HG03521 (cell line): ENCODE measurements around the gene CBFA2T3.

Experiments used
- ATAC-seq: cut with Tn5 transposase; IDR thresholded peaks from one replicate; pipeline ENCODE4 v1.9.1; 2021; ENCODE audit warnings: mild to moderate bottlenecking, moderate library complexity; ENCODE audit not compliant: unreplicated experiment

Gene CBFA2T3

DNA sequence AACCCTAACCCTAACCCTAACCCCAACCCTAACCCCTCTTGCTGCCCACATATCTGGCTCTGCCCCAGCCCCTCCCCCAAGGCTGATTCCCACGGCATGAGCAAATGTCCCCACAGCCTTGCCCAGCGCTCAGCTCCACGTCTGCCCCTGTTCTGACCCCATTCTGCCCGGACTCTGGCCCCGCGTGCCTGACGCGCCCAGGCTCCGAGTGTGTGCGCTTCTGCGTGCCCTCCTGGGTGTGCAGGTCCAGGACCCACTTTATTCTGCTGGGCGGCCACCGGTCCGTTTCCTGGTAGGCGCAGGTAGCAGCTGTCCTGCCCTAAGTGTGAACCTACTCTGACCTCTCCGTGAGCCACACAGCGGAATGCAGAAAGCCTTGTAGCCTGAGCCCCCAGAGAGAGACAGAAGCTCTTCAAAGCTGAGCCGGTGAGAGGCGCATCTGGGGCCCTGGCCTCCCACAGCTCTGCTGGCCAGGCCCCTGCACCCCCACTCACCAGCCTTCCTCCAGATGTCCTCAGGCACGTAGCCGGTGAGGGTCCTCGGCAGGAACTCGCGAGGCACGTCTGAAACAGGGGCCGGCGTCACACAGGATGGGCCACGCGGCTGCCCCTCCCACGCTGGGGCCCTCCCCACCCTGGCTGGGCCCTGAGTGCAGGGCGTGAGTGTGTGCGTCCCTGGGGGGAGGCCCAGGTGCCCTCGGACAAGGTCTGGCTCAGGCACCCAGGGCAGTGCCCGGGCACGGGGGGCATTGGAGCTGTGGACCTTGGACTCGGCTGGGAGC lies 96.6 kb downstream of the CBFA2T3 start:
- no peak for ATAC-seq

DNA sequence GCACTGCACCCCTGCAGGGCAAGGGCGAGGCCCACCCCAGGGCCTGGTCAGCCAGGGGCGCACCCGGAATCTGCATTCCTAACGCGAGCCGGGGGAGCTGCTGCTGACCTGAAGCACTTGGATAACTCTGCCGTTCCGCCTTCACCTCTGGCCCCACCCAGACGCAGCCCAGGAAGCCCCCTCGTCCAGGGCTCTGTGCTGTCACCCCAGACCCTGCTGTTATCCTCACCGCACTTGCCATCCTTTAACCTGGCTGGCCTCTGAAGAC lies 97.3 kb downstream of the CBFA2T3 start:
- no peak for ATAC-seq

DNA sequence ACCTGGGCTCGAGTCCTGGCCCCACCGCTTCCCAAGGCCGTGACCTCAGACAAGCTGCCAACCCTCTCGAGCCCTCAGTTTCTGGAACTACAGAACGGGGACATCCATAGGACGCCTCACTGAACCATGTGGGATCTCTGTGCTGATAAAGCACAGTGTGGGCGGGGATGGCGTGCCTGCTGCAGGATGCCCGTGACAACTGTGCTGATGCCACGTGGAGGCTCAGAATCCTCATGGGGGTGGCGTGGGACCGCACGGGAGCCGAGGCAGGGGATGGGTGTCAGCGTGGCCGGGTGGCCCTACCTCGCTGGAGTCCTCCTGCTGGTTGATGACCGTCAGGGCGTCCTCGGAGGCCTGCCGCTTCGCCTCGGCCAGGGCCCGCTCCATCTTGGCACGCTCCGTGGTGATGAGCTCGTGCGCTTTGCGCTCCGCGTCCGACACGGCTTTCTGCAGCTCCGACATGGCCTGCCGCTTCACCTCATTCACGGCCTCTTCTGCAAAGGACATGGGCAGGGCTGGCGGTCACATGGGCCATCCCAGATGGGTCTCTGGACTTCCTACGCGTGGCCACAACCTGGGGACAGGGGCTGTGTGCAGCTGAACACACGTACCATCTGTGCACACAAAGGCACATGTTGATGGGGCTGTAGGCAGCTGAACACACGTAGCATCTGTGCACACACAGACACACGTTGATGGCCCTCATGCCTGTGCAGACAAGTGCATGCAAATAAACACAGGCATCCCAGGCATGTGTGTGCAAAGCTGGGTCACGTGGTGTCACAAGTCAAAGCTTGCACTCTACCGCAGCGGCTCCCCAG lies 97.8 kb downstream of the CBFA2T3 start:
- no peak for ATAC-seq

DNA sequence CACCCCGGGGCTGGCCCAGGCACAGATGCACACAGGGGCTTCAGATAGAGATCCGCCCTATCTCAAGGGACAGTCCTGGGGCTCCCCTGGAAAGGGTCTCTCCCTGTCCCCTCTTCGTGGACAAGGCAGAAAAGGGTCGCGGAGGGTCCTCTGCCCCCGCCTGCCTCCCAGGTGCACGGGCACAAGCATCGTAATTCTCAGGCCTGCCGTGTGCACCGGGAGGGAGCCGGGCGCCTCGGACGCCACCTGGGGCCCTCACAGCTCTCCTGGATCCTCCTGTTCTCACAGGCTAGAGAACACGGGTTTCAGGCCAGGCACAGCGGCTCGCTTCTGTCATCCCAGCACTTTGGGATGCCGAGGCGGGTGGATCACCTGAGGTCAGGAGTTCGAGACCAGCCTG lies 98.7 kb downstream of the CBFA2T3 start:
- no peak for ATAC-seq

- no peak for ATAC-seq
Observed at GRCh38 chr16:88877564-88878289, 99.3 kb downstream of the CBFA2T3 start.

GRCh38 chr16:88876942-88877526 lies 100.0 kb downstream of the CBFA2T3 start:
- ATAC-seq, result no peak

- ATAC-seq, result no peak
Observed at GRCh38 chr16:88875703-88876234, 101.2 kb downstream of the CBFA2T3 start.

GRCh38 chr16:88874938-88875599 lies 101.9 kb downstream of the CBFA2T3 start:
- ATAC-seq, result no peak

GRCh38 chr16:88872650-88873331 lies 104.2 kb downstream of the CBFA2T3 start:
- no peak for ATAC-seq

GRCh38 chr16:88871730-88872416 lies 105.1 kb downstream of the CBFA2T3 start:
- no peak for ATAC-seq

DNA sequence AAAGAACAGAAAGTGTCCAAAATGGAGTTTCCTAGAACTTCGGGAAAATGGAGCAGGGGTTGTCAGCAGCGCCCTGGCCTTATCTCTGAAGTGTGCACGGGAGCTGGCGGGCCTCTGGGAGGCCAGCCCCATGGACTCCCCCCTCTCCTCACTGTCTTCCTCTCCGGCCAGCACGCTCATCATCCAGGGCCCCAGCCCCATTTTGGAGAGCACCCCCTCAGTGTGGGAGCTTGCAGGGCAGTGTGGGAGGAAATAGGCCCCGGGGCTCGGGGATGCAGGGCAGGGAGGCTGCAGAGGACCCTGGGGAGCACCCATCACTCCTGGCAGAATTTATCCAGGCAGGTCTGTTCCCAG lies 105.7 kb downstream of the CBFA2T3 start:
- no peak for ATAC-seq

DNA sequence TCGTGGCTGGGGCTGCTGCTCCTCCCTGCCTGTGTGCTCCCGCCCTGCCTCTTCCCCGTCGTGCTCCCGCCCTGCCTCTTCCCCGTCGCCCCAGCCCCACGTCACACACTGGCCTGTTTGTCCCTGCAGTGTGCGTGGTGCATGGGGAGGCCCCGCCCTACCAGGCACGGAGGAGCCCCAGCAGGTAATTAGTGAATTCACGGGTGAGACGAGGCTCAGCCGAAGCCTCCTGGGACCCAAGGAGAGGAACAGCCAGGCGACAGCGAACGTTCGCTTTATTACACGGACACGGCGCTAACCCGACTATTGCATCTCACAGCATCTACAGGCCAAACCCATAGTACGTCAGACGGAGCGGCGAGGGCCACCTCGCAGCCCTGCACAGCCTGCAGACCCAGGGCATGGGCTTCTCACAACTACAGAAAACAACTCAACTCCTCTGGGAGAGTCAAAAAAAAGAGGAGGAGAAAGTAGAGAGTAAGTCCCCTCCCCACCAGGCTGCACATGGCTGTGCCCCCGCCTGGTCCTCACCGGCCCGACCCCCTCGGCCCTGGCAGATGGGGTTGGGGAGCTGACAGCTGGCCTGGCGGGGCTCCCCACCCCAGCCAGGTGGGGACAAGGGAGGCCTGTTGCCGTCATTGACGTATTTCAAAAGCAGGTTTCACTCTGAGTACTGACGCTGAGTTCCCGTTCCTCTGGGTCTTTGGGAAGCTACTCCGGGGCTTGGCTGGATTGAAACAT lies 106.2 kb downstream of the CBFA2T3 start:
- no peak for ATAC-seq

GRCh38 chr16:88869673-88869980 lies 107.4 kb downstream of the CBFA2T3 start:
- ATAC-seq, result no peak

- no peak for ATAC-seq
Observed at GRCh38 chr16:88868974-88869672, 107.9 kb downstream of the CBFA2T3 start.

GRCh38 chr16:88867581-88868246 lies 109.3 kb downstream of the CBFA2T3 start:
- no peak for ATAC-seq

GRCh38 chr16:88866151-88866920 lies 110.7 kb downstream of the CBFA2T3 start, which contains the start of gene PABPN1L:
Gene PABPN1L (minus strand): TSS chr16:88866660. CDS start chr16:88866606, 54 bp downstream.
- ATAC-seq, result no peak

DNA sequence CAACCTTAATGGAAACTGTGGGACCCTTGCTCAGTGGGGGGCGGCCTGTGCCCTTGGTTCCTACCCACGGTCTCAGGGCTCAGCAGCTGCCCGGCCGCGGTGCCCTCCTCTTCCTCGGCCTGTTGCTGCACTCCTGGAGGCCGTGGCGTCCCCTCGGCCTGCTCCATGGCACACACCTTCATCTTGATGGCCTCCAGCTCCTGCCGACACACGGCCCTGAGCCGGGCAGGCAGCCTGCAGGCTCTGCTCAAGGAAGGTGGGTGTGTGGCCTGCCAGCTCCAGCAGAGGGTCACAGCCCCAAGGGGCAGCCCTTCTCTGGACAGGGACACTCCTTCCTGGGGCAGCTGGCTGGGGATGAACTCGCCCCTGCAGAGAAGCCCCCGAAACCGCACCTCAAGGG lies 111.3 kb downstream of the CBFA2T3 start:
- no peak for ATAC-seq
